Heart left ventricle (tissue), 13 donors: Measurements from ENCODE around the gene RNF225.

ENCODE experiments used
- CTCF ChIP-seq, 12 donors: fragments of 200-600 bp; sonication (generic) in 4 of 12; IDR thresholded peaks; one replicate each; pipeline versions ENCODE4 v1.5.0 to v1.8.0; 2018 to 2022; ENCODE audit warnings: antibody characterized with exemption in 12 of 12, mild to moderate bottlenecking in 5 of 12
- POLR2A ChIP-seq, 2 donors: fragments of 450-650 bp; IDR thresholded peaks; one replicate each; pipeline ENCODE4 v1.6.1; 2017; ENCODE audit warnings: antibody characterized with exemption in 2 of 2, mild to moderate bottlenecking in 2 of 2, moderate library complexity in 2 of 2
- donor health status: ischemic (EF 13 %, LVEDD 7.1; RV severe dilation, severe dysfunction).
- donor health status: DM: no; HTN: yes; CAD: no.
- donor health status: DM: no; HTN: no; CAD: no.
- donor health status: ischemic (EF 25% LVEDD 6.9; RV normal size, moderate dysfunction).
- donor health status: ischemic (EF 25% LVEDD 5.7; RV mildly dilated, moderate dysfunction).
- donor health status: ischemic (EF 35%, LVEDD 5.7; RV mildly dilated, moderate dysfunction).
- donor health status: nonischemic (EF 11% LVEDD 7.7; RV severe dilation, severe dysfunction).
- donor health status: DM: yes; HTN: yes; CAD: no.
- donor health status: PGD.
- donor health status: ischemic (EF 29% LVEDD 5.4; RV normal size, mild dysfunction).
- donor health status: nonischemic (EF 23%, LVEDD 6.1; RV moderate dilation, normal function).

- TF ChIP-seq CTCF (IDR thresholded peaks at IDR 0.05) (no peak), POLR2A (IDR thresholded peaks at IDR 0.05) (no peak)
Measured at GRCh38 chr19:58385891-58386575, 9.4 kb upstream of the RNF225 start.
